IMR-90 (cell line): ENCODE measurements around the gene PRR12.

Experiments used
- CEBPB ChIP-seq: IDR thresholded peaks from 2 replicates; pipeline ENCODE4 v1.6.1; 2012; ENCODE audit warnings: low read depth, low read length, improper control_type of control experiment
- RCOR1 ChIP-seq: IDR thresholded peaks from 2 replicates; pipeline ENCODE4 v1.6.1; 2012; ENCODE audit warnings: mild to moderate bottlenecking, low read length, improper control_type of control experiment; ENCODE audit not compliant: insufficient replicate concordance
- TF ChIP-seq, protein P1 (sequence below): conservative IDR thresholded peaks from 2 replicates; pipeline ENCODE4 v1.5.1; 2012; ENCODE audit warnings: mild to moderate bottlenecking, low read depth, low read length, improper control_type of control experiment

DNA sequence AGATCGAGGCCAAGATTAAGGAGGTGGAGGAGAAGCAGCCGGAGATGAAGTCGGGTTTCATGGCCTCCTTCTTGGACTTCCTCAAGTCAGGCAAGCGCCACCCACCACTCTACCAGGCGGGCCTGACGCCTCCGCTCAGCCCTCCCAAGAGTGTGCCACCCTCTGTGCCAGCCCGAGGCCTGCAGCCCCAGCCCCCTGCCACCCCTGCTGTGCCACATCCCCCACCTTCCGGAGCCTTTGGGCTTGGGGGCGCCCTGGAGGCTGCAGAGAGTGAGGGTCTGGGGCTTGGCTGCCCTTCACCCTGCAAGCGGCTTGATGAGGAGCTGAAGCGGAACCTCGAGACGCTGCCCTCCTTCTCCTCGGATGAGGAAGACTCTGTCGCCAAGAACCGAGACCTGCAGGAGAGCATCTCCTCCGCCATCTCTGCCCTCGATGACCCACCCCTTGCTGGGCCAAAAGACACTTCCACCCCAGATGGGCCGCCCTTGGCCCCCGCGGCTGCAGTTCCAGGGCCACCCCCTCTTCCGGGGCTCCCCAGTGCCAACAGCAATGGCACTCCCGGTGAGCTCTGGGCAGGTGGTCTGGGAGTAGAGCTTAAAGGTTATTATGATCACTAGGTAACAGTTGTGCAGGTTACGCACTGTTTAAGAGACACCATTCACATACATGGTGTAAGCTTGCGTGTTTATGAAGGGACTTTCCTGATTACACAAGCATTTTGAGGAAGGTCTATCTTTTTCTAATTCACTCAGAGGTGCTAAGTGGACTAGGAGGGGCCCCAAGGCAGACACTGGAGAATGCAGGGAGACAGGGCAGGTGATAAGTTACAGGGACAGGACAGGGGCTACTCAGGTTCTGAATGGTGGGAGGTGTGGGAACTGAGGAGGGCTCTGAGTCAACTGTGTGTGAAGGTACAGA, 8.7 kb downstream of the PRR12 start:
- TF ChIP-seq RCOR1 (no peak), CEBPB (no peak)
- TF ChIP-seq, protein P1, sequence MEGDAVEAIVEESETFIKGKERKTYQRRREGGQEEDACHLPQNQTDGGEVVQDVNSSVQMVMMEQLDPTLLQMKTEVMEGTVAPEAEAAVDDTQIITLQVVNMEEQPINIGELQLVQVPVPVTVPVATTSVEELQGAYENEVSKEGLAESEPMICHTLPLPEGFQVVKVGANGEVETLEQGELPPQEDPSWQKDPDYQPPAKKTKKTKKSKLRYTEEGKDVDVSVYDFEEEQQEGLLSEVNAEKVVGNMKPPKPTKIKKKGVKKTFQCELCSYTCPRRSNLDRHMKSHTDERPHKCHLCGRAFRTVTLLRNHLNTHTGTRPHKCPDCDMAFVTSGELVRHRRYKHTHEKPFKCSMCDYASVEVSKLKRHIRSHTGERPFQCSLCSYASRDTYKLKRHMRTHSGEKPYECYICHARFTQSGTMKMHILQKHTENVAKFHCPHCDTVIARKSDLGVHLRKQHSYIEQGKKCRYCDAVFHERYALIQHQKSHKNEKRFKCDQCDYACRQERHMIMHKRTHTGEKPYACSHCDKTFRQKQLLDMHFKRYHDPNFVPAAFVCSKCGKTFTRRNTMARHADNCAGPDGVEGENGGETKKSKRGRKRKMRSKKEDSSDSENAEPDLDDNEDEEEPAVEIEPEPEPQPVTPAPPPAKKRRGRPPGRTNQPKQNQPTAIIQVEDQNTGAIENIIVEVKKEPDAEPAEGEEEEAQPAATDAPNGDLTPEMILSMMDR = no peak
